Measurements from ENCODE around the gene ZNF790.

ZNF790 gene

DNA sequence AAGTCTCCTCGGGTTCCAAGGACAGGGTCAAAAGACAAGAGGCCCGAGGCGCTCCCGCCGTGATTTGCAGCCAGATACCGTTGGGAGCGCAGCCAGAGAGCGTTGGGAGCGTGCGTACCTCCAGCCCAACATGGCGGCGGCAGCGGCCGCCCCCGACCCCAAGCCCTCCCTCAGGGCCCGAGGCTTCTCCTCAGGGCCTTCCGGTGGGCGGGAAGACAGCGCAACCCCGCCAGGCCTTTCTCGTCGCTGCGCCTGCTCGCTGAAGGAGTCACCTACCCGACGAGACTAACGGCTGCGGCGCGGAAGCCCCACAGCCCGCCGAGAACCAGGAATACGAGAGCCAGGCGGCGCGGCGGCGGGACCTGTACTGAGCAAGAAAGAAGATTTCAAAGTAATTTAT is 62.4 kb downstream of the ZNF790 start:
- H3K36me3 ChIP-seq: no peaks in the 10 kb centered on the region
- H3K27ac ChIP-seq: no peak overlapping the region
- TF ChIP-seq, protein P1, sequence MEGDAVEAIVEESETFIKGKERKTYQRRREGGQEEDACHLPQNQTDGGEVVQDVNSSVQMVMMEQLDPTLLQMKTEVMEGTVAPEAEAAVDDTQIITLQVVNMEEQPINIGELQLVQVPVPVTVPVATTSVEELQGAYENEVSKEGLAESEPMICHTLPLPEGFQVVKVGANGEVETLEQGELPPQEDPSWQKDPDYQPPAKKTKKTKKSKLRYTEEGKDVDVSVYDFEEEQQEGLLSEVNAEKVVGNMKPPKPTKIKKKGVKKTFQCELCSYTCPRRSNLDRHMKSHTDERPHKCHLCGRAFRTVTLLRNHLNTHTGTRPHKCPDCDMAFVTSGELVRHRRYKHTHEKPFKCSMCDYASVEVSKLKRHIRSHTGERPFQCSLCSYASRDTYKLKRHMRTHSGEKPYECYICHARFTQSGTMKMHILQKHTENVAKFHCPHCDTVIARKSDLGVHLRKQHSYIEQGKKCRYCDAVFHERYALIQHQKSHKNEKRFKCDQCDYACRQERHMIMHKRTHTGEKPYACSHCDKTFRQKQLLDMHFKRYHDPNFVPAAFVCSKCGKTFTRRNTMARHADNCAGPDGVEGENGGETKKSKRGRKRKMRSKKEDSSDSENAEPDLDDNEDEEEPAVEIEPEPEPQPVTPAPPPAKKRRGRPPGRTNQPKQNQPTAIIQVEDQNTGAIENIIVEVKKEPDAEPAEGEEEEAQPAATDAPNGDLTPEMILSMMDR (IDR thresholded peaks at IDR 0.05): no peak
- H3K27me3 ChIP-seq: no peaks in the 10 kb centered on the region
- H3K9me3 ChIP-seq: peaks cover 20% of the 10 kb centered on the region
- peaks cover 24 to 27% of the 10 kb centered on the region in 2 experiments for H3K4me1 ChIP-seq (ENCODE audit: control insufficient read depth in 1 of 2, insufficient read depth in 1 of 2, low read depth in 1 of 2, low read length in 1 of 2)
- peak overlapping the region in 1 of 2 experiments; percentile 43 for H3K4me3 ChIP-seq (ENCODE audit: low read depth in 1 of 2, low read length in 1 of 2)

DNA sequence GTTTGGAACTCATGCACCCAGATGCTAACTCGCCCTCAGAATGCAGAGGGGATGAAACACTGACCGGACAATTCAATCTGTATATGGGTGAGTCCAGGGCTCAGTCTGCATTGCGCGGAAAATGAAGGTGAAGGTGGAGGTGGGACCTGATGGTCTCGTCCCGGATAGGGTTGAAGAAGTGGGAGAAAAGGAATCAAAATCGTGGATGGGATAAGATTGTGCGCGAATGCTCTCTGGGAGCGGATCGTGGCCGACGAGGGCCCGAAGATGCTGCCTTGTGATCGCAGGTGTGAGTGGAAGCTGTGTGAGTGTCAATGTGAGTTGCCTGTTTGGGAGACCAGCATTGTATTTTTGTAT is 65.0 kb downstream of the ZNF790 start:
- Histone ChIP-seq H3K9me3 (peaks cover 14% of the 10 kb centered on the region), H3K4me1 (ENCODE audit: control insufficient read depth in 1 of 2, insufficient read depth in 1 of 2, low read depth in 1 of 2, low read length in 1 of 2) (peaks cover 25 to 28% of the 10 kb centered on the region in 2 experiments), H3K27me3 (no peaks in the 10 kb centered on the region), H3K4me3 (ENCODE audit: low read depth in 1 of 2, low read length in 1 of 2) (peak overlapping the region; percentile 93 to 95), H3K36me3 (no peaks in the 10 kb centered on the region), H3K27ac (peak overlapping the region; percentile 65)
- TF ChIP-seq, protein P1 (IDR thresholded peaks at IDR 0.05): no peak

DNA sequence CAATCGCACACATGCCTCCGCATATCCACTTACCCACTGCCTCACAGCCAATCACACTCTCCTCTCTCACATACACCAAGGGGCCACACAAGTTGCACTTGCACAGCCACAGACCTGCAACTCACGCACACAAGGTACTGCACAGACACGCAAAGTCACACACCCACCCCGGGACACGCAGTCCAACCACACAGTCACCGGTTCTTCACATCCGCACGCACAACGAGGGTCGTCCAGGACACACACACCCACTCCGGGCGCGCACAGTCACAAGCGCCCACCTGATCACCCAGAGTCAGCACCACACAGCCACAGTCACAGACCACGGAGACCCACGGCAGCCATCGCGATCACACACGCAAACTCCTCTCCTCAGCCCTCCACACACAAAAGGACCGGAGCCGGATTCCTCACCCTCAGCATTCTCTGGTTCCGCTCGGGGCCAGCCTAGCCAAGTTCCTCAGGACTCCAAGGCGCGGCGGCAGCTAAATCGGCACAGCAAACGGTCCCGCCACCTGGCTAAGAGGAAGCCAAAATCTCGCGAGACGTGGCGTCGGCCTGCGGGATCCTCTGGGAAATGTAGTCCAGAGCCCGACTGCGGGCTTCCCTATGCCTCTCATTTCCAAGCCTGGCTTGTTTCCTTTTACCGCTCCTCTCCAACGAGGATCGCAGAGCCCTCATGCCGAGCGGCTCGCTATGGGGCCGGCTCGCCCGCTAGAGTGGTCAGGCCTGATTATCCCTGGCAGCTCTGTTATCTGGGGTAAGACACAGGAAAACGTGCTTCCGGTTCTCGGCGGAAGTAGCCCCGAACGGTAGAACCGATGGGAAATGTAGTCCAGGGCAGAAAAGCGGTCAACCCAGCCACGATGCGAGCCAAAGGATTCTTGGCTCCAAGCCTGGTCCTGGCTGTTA is 65.6 kb downstream of the ZNF790 start, which contains the start of gene ZNF850:
Gene ZNF850, minus strand, starts transcription at position 497 of the 912 bp plus-strand sequence. CDS start 10,201 bp downstream, outside the sequence.
- H3K27ac ChIP-seq: peak within 1 kb of the TSS; percentile 65
- peak within 1 kb of the TSS; percentile 93 to 95 for H3K4me3 ChIP-seq (ENCODE audit: low read depth in 1 of 2, low read length in 1 of 2)
- TF ChIP-seq, protein P1 (IDR thresholded peaks at IDR 0.05): no peak
- no peaks in the 10 kb centered on the region for H3K27me3 ChIP-seq
- no peaks in the 10 kb centered on the region for H3K36me3 ChIP-seq
- H3K4me1 ChIP-seq (ENCODE audit: control insufficient read depth in 1 of 2, insufficient read depth in 1 of 2, low read depth in 1 of 2, low read length in 1 of 2): peaks cover 25 to 28% of the 10 kb centered on the region in 2 experiments
- H3K9me3 ChIP-seq: peaks cover 14% of the 10 kb centered on the region

DNA sequence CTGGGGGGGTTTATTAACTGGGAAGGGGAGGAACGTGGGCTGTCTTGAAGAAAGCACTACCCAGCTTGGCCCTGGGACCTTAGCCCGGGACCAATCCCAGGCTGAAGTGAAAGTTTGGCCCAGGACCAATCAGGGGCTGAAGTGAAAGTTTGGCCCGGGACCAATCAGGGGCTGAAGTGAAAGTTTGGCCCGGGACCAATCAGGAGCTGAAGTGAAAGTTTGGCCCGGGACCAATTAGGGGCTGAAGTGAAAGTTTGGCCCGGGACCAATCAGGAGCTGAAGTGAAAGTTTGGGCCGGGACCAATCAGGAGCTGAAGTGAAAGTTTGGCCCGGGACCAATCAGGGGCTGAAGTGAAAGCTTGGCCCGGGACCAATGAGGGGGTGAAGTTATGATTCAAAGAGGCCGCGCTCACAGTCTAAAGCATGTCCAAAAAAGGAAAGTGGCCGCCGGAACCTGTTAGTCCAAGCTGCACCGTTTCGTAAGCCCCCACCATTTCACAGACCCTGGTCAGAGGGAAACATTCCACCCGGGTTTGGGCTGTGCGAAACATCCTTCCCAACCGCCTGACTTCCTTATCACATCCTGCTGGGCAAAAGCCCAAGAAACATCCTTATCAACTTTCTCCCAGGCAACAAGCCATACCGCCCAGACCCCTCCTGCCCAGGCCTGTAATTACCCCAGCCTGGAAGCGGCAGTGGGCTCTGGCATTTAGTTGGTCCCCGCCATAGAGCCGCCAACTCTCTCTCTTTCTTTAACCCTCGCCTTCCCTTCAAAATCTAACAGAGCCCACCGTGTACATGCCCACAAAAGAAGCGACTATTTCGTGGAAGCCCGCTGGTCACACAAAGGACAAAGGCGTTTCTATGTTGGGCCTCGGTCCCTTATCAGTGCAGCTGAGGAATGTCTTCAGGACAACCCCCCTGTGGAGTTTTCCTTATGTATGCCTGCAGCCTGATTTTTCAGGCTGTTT is 66.6 kb downstream of the ZNF790 start:
- TF ChIP-seq, protein P1 (IDR thresholded peaks at IDR 0.05): no peak
- Histone ChIP-seq H3K4me1 (ENCODE audit: control insufficient read depth in 1 of 2, insufficient read depth in 1 of 2, low read depth in 1 of 2, low read length in 1 of 2) (peaks cover 25 to 28% of the 10 kb centered on the region in 2 experiments), H3K9me3 (peaks cover 14% of the 10 kb centered on the region), H3K36me3 (no peaks in the 10 kb centered on the region), H3K27ac (peak overlapping the region; percentile 65), H3K4me3 (ENCODE audit: low read depth in 1 of 2, low read length in 1 of 2) (peak overlapping the region; percentile 93 to 95), H3K27me3 (no peaks in the 10 kb centered on the region)
